AG04449 (cell line): Measurements from ENCODE around the gene ASXL1.

ENCODE experiments used
- CTCF ChIA-PET: fragments of 350-600 bp; formaldehyde crosslinking; extraction: SDS; loops from one replicate; lab custom pipeline; 2021; ENCODE audit warnings: antibody characterized with exemption; lab: Yijun Ruan, JAX
- POLR2A ChIA-PET: fragments of 400-600, 350-600 bp; formaldehyde crosslinking; extraction: SDS; loops from one replicate; lab custom pipeline; 2020; ENCODE audit warnings: antibody characterized with exemption, inconsistent platforms; lab: Yijun Ruan, JAX
- DNase-seq: peaks from one replicate; pipeline ENCODE4 v3.0.0-alpha.2; 2010; ENCODE audit warnings: low read depth, low spot score
- H3K4me3 ChIP-seq: 2 replicates; pipeline ENCODE4 v1.5.1; 2011; ENCODE audit warnings: low read depth, mild to moderate bottlenecking, control low read depth, low read length
- CTCF ChIP-seq: IDR thresholded peaks from one replicate; pipeline ENCODE4 v1.5.1; 2011; ENCODE audit warnings: mild to moderate bottlenecking, moderate library complexity, low read length, control low read depth, inconsistent platforms; ENCODE audit not compliant: insufficient read depth; ENCODE audit errors: missing control alignments

ASXL1 gene

GRCh38 chr20:32449890-32450401 lies 91.8 kb downstream of the ASXL1 start:
- DNase-seq = no peak
- H3K4me3 ChIP-seq = no peak overlapping the region
- ChIA-PET CTCF (no interaction called here), POLR2A (no interaction called here)
- no peak for TF ChIP-seq CTCF

- no peak for DNase-seq
- ChIA-PET POLR2A (no interaction called here), CTCF (no interaction called here)
- no peak for TF ChIP-seq CTCF
- no peak overlapping the region for H3K4me3 ChIP-seq
These were observed 92.4 kb downstream of the ASXL1 start for GRCh38 chr20:32450484-32451061.

GRCh38 chr20:32451340-32451681 lies 93.2 kb downstream of the ASXL1 start:
- CTCF ChIA-PET = no interaction called here
- DNase-seq = no peak
- no peak overlapping the region for H3K4me3 ChIP-seq
- no peak for TF ChIP-seq CTCF
- POLR2A ChIA-PET = no interaction called here

- POLR2A ChIA-PET = no interaction called here
- CTCF ChIA-PET = no interaction called here
- no peak for TF ChIP-seq CTCF
- DNase-seq = no peak
- no peak overlapping the region for H3K4me3 ChIP-seq
These were observed 93.7 kb downstream of the ASXL1 start for GRCh38 chr20:32451682-32452461.

- CTCF ChIA-PET = no interaction called here
- POLR2A ChIA-PET = no interaction called here
- TF ChIP-seq CTCF = no peak
These were observed 94.8 kb downstream of the ASXL1 start for GRCh38 chr20:32452776-32453466.

More at GRCh38 chr20:32452776-32453466, 94.8 kb downstream of the ASXL1 start:
- no peak for DNase-seq
- H3K4me3 ChIP-seq = no peak overlapping the region
